HG02970 (cell line): Measurements from ENCODE around the gene EGFL6.

Experiments
- ATAC-seq: cut with Tn5 transposase; IDR thresholded peaks from one replicate; pipeline ENCODE4 v1.9.1; 2021; ENCODE audit warnings: mild to moderate bottlenecking, moderate library complexity, moderate number of reproducible peaks; ENCODE audit not compliant: unreplicated experiment, low FRiP score

EGFL6 gene, protein sequence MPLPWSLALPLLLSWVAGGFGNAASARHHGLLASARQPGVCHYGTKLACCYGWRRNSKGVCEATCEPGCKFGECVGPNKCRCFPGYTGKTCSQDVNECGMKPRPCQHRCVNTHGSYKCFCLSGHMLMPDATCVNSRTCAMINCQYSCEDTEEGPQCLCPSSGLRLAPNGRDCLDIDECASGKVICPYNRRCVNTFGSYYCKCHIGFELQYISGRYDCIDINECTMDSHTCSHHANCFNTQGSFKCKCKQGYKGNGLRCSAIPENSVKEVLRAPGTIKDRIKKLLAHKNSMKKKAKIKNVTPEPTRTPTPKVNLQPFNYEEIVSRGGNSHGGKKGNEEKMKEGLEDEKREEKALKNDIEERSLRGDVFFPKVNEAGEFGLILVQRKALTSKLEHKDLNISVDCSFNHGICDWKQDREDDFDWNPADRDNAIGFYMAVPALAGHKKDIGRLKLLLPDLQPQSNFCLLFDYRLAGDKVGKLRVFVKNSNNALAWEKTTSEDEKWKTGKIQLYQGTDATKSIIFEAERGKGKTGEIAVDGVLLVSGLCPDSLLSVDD

GRCh38 chrX:13569479-13570260, at the start of gene EGFL6:
Gene EGFL6, plus strand, starts transcription at chrX:13569601. Its CDS starts 261 bp downstream, at chrX:13569862.
- ATAC-seq, result no peak

DNA sequence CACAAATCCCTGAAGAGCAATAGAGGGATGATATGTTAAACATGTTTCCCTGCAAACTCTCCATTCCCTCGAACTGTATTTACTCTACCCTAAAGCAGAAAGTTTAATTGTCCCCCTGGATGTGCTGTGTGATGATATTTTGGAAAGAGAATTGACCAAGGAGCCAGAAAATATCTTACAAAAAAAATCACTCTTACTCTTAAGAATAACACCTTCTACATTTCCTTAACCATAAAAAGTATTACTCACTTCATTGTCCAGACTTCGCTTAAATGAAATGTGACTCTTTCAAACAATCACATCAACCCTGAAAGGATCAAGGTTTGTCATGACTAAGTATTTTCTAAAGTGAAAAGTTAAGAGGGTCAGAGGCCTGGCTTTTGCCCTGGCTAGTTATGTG, 49.0 kb upstream of the EGFL6 start:
- no peak for ATAC-seq

DNA sequence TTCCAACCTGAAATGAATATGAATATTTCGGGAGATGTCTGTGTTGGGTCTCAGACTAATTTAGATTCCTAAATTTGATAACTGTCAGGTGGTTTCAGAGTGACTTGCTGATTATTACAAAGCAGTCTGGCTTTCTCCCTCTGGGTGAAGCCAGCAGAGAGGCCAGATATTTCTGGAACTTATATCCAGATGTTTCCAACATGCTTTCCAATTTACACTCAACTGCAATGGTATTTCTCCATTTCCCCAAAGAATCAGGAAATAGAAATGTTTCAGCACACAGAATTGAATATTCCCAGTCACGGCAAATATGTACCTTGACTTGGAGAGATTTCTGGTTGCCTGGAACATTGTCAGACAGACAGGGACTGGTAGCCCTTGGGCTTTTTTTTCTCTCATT, 48.5 kb upstream of the EGFL6 start:
- ATAC-seq, result no peak

GRCh38 chrX:13522811-13523210, 46.6 kb upstream of the EGFL6 start:
- ATAC-seq, result no peak

DNA sequence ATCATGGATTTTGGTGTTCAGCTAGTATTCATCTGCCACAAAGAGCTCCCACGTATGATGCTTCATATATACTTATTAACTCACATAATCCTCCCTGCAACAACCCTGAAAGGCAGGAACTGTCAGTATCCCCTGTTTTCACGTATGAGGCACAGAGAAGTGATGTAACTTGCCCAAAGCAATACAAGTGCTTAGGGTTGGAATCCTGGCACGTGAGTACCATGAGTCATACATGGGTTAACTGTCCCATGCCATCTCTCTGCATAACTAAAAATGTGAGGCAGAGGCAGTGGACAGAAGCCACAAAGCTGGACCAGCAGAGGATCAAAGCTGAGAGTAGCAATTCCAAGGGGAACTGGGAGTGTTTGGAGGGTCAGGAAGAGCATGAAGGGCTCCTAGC, 35.7 kb upstream of the EGFL6 start:
- ATAC-seq, result no peak

DNA sequence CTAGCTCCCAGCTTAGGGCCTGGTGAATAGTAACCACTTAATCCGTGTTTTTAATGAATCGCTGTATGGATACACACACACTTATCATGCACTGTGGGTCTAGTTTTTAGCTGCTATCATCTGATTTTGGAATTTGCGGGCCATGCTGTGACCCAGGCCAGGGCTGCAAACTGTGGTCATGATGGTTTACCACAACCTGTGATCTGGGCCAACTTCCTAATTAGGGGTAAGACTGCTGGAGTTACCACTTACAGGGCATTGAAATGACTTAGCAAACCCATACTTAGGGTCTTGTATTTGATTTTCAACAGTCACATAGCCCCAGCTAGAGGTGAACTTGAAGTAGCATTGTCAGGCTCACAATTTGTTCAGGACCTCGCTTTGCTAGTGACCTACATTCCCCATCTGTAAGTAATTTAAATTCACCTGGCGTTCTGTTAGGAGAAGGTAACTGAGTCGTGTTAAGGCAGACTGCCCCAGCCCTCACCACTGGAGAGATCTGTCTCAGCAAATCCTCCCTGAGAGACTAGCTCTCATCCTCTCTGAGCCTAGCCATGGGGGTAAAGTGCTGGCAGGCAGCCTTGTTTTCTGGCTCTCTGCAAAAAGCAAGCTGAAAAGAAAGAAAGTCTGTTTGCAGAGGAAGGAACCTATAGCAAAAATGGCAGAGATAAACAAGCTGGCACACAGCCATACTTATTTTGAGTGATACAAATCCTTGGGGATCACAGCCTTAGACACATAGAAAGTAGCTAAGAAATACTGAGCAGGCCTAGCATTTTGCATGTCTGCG, 33.8 kb upstream of the EGFL6 start:
- no peak for ATAC-seq

GRCh38 chrX:13536551-13536950, 32.9 kb upstream of the EGFL6 start:
- no peak for ATAC-seq

GRCh38 chrX:13538414-13538813, 31.0 kb upstream of the EGFL6 start:
- ATAC-seq, result no peak

DNA sequence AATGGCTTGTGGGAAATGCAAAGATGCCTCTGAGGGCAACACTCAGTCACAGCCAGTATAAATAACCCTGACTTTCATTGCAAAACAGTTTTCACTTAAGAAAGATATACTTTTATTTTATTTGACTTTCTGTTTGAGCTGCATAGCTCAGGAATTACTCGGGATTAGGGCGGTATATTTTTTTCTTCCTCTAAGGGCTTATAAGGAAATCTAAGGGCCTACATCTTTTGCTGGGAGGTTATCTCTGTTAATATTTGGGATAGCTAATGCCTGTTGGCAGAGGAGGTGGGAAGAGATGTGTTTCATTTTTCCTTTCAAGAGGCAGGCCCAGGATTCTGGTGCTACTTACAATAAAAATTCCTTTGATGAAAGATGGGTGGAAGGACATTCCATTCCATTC, 28.8 kb upstream of the EGFL6 start:
- ATAC-seq, result no peak

GRCh38 chrX:13545726-13546125, 23.7 kb upstream of the EGFL6 start:
- no peak for ATAC-seq

GRCh38 chrX:13547671-13548070, 21.7 kb upstream of the EGFL6 start:
- no peak for ATAC-seq

DNA sequence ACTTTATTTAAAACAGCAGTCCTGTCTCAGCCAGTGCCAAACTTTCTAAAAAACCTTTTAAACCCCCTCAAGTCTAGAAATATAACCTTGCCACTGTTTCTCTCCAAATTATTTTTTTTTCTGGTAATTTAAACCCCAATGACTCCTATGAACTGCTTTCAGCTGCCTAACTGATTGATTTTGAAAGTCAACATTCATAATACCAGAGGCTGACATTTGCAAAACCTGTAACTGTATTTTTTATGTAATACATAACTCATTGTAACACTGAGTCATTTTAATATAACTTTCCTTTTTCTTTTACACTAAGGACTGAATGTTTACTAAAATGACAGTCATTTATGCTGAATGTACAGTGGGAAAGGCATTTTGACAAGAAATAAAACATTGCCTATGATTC, 19.1 kb upstream of the EGFL6 start:
- ATAC-seq, result no peak

GRCh38 chrX:13551610-13552009, 17.8 kb upstream of the EGFL6 start:
- no peak for ATAC-seq

DNA sequence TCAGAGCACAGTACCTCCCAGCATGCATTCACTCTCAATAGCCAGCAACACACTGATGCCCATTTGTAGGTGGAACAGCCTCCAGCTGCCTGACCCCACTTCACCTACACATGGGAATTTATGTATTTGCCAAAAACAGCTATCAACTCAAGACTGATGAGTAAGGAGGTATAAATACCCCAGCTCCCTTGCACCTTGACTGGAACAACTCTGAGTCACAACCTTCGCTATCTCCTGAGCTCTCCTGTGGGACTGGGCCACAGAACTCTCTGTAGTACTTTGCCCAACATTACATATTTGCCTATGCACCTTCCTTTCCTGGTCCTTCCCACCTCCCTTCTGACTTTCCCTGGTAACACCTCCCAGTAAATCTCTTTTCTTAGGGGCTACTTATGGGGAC, 16.5 kb upstream of the EGFL6 start:
- no peak for ATAC-seq

DNA sequence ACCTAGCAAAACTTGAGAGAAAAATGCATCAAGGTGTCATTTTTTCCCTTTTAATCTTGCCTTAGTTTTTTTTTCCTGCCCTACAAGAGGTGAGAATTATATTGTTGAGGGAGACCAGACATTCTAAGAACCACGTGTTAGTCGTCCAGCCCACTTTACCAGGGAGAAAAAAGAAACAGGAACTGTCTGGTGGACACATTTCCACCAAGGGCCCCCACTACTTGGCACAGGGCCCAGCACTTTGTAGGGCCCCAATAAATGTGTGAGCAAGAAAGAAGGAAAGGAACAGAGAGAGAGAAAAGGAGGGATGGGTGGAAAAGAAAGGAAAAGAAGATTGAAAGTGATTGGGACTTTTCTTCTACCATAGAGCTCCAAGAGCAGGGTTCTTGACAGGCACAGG, 3.9 kb upstream of the EGFL6 start:
- ATAC-seq, result no peak

- no peak for ATAC-seq
These were observed 832 bp downstream of the EGFL6 start for GRCh38 chrX:13570261-13570605.

DNA sequence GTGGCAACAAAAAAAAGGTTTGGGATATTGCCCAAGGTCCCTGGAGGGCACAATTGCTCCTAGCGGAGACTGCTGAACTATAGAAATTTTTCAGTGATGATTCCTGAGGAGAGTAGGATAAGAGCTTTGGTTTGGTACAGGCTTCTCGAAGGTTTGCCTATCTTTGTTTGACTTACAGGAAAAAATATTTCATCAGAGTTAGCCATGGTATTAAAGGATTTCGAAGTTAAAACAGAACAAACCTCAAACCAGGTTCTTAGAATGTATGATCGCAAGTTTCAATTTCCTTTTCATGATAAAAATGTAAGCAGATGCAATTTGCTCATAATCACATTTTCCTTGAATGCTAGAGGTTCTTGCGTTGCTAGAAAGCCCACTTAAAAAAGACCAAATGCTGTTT, 1.7 kb downstream of the EGFL6 start:
- no peak for ATAC-seq

- ATAC-seq, result no peak
These were observed 5.2 kb downstream of the EGFL6 start for GRCh38 chrX:13574600-13574999.

- no peak for ATAC-seq
These were observed 10.3 kb downstream of the EGFL6 start for GRCh38 chrX:13579661-13580060.

DNA sequence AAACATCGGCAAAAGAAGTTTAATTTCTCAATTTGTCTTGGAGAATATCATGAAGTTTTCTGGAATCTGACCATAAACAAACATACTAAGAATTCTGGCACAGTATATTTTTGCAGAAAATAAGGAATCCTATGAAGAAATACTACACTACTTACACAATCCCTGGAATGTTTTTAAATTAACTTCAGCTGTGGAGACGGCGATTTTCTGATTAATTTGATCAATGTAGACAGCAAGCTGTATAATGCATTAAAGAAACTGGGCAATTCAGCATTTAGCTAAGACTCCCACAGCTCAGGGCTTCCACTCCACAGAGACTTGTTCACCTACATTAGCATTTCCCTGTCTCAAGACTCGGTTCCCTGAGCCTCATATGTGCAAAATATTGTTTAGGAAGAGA, 12.2 kb downstream of the EGFL6 start:
- no peak for ATAC-seq
